GM15510 (cell line): ENCODE results near the gene PDCD4.

Source experiments
- POLR2A ChIP-seq: IDR thresholded peaks from 3 replicates; pipeline ENCODE4 v1.6.1; 2011; ENCODE audit warnings: borderline replicate concordance; ENCODE audit not compliant: insufficient read length; ENCODE audit errors: extremely low read depth

Gene PDCD4

DNA sequence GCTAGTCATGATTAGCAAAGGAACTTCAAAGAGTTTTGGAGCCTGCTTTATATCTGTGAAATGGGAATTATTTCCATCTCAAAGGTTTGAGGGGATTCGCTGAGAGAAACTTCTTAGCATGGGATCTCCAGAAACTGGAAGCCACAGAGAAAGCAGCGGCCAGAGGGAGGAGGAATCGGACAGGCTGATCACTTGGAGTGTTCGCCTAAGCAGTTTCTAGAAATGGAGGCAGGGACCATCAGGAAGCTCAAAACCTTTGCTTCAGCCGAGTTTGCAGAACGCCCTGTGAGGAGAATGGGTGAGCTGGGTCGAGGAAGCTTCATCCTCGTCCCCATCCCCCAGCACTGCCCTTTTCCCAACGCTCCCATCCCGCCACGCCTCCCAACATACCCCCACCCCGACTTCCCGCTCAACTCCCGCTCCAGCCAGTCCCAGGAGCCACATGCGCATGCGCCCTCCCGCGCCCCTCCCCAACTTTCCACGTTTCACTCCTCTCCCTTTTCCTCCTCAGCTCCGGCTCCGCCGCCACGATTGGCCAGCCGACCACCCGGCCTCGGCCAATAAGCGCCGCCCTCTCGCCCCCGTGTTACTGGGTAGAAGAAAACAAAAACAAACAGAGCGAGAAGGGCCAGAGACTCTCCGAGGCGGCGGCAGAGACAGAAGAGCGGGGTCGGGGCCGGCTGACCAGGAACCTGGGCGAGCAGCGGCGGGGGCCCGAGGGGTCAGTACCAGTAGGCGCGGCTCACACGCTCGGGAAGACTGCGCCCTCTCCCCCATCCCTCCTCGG is at the start of gene PDCD4:
PDCD4 (plus strand) TSS at position 631 of the 787 bp plus-strand sequence. CDS start 4,100 bp downstream, outside the sequence.
- TF ChIP-seq POLR2A, result peak; percentile 84

- TF ChIP-seq POLR2A, result no peak
Measured at GRCh38 chr10:110822035-110822711, 49.6 kb upstream of the PDCD4 start.

GRCh38 chr10:110822712-110823311 is 48.9 kb upstream of the PDCD4 start:
- no peak for TF ChIP-seq POLR2A

- TF ChIP-seq POLR2A, result no peak
Measured at GRCh38 chr10:110824152-110824441, 47.6 kb upstream of the PDCD4 start.

DNA sequence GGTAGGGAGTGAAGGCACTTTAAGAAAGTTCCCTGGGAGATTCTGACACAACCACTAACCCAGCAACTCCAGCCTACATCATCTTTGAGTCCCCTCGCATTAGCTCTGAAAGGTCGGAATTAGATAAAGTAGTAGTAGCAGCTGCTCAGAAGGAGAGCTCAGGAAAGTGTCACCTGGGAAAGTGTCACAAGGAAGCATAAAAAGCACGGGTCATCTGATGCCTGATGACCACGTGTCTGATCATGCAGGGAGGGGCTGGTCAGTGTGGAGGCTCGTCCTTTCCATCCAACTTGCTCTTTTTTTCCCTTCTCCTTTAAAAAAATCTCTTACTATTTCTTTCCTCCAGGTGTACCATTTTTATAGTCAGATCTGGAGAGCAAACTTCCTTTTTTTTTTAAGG is 47.1 kb upstream of the PDCD4 start:
- TF ChIP-seq POLR2A, result no peak

GRCh38 chr10:110825508-110825907 is 46.2 kb upstream of the PDCD4 start:
- TF ChIP-seq POLR2A, result no peak

DNA sequence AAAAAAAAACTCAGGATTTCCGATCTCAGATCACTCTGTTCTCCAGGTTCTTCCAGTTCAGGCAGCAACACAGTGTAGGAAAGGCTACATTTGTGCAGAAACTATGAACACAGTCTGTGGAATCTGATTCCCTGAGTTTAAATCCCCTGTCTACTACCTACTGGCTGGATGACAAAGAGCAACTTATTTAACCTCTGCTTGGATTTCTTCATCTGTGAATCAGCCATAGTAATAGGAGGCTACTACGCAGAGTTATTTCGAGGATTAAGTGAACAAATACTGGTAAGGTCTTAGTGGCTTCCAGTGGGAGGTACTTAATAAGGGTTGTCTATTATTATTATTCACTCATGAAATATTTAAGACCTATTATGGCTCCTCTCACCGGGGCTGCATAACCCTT is 44.3 kb upstream of the PDCD4 start:
- TF ChIP-seq POLR2A, result no peak

- TF ChIP-seq POLR2A, result no peak
Measured at GRCh38 chr10:110827875-110828274, 43.9 kb upstream of the PDCD4 start.

GRCh38 chr10:110828525-110828924 is 43.2 kb upstream of the PDCD4 start:
- no peak for TF ChIP-seq POLR2A

GRCh38 chr10:110829721-110830410 is 41.9 kb upstream of the PDCD4 start:
- TF ChIP-seq POLR2A, result no peak

DNA sequence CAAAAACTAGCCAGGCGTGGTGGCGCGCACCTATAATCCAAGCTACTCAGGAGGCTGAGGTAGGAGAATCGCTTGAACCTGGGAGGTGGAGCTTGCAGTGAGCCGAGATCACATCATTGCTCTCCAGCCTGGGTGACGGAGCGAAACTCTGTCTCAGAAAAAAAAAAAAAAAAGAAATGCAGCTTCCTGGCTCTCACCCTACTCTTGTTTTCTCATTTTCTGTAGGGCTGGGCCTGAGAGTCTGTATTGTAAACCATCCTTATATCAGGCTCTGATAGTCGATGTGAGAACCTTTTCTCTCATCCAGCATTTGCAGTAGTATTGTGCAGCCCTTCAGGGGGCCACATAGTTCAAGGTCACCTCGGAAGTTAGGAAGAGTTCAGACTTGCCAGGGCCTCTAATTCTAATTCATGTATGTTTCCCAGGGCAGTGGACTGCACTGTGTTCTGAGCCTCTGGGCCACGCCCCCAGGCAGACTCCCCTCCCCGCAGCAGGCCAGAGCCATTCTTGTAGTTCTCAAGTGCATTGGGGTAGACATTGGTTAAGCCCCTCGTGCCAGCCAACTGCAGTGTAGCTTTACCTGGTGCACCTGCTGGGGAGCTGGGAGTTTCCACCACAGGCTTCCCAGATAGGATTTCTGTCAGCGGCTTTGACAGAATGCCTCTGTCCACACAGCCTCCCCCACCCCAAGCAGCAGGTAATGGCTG is 38.3 kb upstream of the PDCD4 start:
- no peak for TF ChIP-seq POLR2A

GRCh38 chr10:110833941-110834628 is 37.6 kb upstream of the PDCD4 start:
- no peak for TF ChIP-seq POLR2A

GRCh38 chr10:110834629-110835301 is 37.0 kb upstream of the PDCD4 start:
- TF ChIP-seq POLR2A, result no peak

GRCh38 chr10:110835841-110836240 is 35.9 kb upstream of the PDCD4 start:
- no peak for TF ChIP-seq POLR2A

DNA sequence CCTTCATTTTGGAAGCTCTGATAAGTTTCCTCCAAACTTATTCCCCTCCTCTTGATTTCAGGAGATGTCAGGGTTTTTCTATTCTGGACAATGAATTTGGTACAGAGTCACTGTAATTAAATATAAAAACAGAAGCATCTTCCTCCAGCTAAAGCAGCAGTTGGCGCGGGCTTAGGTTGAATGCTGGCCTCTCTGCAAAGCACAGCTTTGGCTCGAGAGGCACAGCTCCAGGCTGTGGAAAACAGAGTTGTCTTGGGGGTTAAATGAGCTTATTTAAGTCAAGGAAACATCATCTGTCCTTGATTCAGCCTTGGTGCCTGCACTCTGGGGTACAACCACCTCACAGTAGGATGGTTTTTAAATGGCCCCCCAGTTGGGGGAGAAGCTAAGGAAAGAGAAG is 35.0 kb upstream of the PDCD4 start:
- TF ChIP-seq POLR2A, result no peak
